Spleen (tissue), 7 donors: Measurements from ENCODE around the gene DNAJC10.

ENCODE experiments used
- POLR2AphosphoS5 ChIP-seq, 3 donors: sonication (generic); formaldehyde crosslinking; IDR thresholded peaks; one replicate each; pipeline ENCODE4 v1.5.1; 2017; ENCODE audit warnings: antibody characterized with exemption in 3 of 3
- TF ChIP-seq, protein P1 (sequence below), 11 experiments: fragments of 200-600 bp in 7 of 11; fragments of 450-650 bp in 4 of 11; sonication (generic) in 4 of 11; IDR thresholded peaks in 8 of 11; conservative IDR thresholded peaks in 3 of 11; 1 replicate in 7 of 11; 2 replicates in 4 of 11; pipeline versions ENCODE4 v1.4.0 to v1.8.0; 2016 to 2021; ENCODE audit warnings: antibody characterized with exemption in 11 of 11, inconsistent platforms in 4 of 11, mild to moderate bottlenecking in 1 of 11
- donor health status: DM: no; HTN: no; CAD: no; lungs with moderate emphysema.
- donor health status: DM: no; HTN: no; CAD: no.
- donor health status: DM: no; HTN: no; CAD: no.

DNA sequence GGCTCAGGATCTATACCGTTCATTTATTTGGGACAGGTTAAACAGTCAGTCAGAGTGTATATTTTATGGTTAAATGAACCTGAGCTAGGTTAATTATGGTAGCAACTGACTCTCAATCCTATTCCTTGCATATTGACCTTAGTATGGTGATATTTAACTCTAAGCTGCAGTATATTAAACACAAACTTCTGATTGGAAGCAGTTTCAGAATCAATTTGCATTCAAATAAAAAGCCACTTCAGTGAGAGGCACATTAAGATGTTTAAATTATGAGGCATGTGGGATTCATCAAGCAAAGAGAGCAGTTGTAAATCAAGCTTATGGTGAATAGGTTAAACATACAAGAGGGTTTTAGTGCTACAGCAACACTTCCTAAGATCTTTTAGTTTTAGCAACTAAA is 110.0 kb downstream of the DNAJC10 start:
- TF ChIP-seq, protein P1, sequence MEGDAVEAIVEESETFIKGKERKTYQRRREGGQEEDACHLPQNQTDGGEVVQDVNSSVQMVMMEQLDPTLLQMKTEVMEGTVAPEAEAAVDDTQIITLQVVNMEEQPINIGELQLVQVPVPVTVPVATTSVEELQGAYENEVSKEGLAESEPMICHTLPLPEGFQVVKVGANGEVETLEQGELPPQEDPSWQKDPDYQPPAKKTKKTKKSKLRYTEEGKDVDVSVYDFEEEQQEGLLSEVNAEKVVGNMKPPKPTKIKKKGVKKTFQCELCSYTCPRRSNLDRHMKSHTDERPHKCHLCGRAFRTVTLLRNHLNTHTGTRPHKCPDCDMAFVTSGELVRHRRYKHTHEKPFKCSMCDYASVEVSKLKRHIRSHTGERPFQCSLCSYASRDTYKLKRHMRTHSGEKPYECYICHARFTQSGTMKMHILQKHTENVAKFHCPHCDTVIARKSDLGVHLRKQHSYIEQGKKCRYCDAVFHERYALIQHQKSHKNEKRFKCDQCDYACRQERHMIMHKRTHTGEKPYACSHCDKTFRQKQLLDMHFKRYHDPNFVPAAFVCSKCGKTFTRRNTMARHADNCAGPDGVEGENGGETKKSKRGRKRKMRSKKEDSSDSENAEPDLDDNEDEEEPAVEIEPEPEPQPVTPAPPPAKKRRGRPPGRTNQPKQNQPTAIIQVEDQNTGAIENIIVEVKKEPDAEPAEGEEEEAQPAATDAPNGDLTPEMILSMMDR (IDR thresholded peaks at IDR 0.05 in 8 of 11, conservative IDR thresholded peaks at IDR 0.05 in 3 of 11), result no peak
- TF ChIP-seq POLR2AphosphoS5 (IDR thresholded peaks at IDR 0.05), result no peak
